Endothelial cell of umbilical vein (primary cell): ENCODE measurements around the gene FSTL4. TPM values are rescaled to one million over a fixed set of nuclear protein-coding genes. Genes with fewer than 3 reads are reported as not detected.

Experiments
- BruUV-seq: library from RNA; stranded (reverse); fragments of 400-500 nt; replicated peaks from 2 replicates; lab custom pipeline; 2021; lab: Mats Ljungman, UMichigan
- CTCF ChIA-PET: fragments of 300-600, 350-600 bp; sonication (Branson Sonifier 250); formaldehyde crosslinking; loops from one replicate; lab custom pipeline; 2021; ENCODE audit warnings: antibody characterized with exemption, inconsistent platforms; lab: Charles Lee
- POLR2A ChIA-PET: fragments of 300-600, 350-600 bp; sonication (Branson Sonifier 250); formaldehyde crosslinking; loops from one replicate; lab custom pipeline; 2021; ENCODE audit warnings: antibody characterized with exemption, inconsistent platforms; lab: Charles Lee
- DNase-seq: peaks from one replicate; pipeline ENCODE4 v3.0.0-alpha.2; 2011; ENCODE audit warnings: low read depth, low spot score
- FAIRE-seq: peaks from 2 replicates; lab custom pipeline; 2011; peaks lifted over from hg19 to GRCh38; lab: Jason Lieb, UNC
- H2AFZ ChIP-seq: 2 replicates; pipeline ENCODE4 v1.6.0; 2012; ENCODE audit warnings: low read depth, low read length, control low read depth, inconsistent platforms
- H3K27ac ChIP-seq: 2 replicates; pipeline ENCODE4 v1.5.1; 2011; ENCODE audit warnings: low read depth, mild to moderate bottlenecking, control low read depth, low read length, moderate library complexity; ENCODE audit not compliant: insufficient read depth
- H3K27me3 ChIP-seq, 2 experiments: 2 replicates each; pipeline versions ENCODE4 v1.6.0 to v1.6.1; 2011; ENCODE audit warnings: low read length in 2 of 2, mixed read lengths in 1 of 2; ENCODE audit not compliant: control insufficient read depth in 2 of 2, insufficient read depth in 2 of 2
- H3K36me3 ChIP-seq, 2 experiments: 2 replicates in 1 of 2; 3 replicates in 1 of 2; pipeline ENCODE4 v1.5.1; 2011; ENCODE audit warnings: low read length in 2 of 2, mild to moderate bottlenecking in 1 of 2, moderate library complexity in 1 of 2; ENCODE audit not compliant: control insufficient read depth in 2 of 2, insufficient read depth in 2 of 2; ENCODE audit errors: extremely low read depth in 1 of 2
- H3K4me1 ChIP-seq: 3 replicates; pipeline ENCODE4 v1.5.1; 2011; ENCODE audit warnings: mild to moderate bottlenecking, low read length; ENCODE audit not compliant: control insufficient read depth, insufficient read depth; ENCODE audit errors: extremely low read depth
- H3K4me2 ChIP-seq: 2 replicates; pipeline ENCODE4 v1.6.1; 2011; ENCODE audit warnings: low read length, control low read depth, mixed read lengths; ENCODE audit not compliant: insufficient read depth
- H3K4me3 ChIP-seq, 3 experiments: fragments of 200-600 bp in 1 of 3; sonication (generic), shearing (Covaris generic) in 1 of 3; replicated peaks in 1 of 3; 2 replicates each; pipeline ENCODE4 v1.5.1; 2011 to 2016; ENCODE audit warnings: control low read depth in 3 of 3, low read length in 3 of 3, mild to moderate bottlenecking in 2 of 3, inconsistent platforms in 1 of 3, low read depth in 1 of 3, moderate library complexity in 1 of 3; ENCODE audit not compliant: insufficient read depth in 1 of 3
- H3K79me2 ChIP-seq: 2 replicates; pipeline ENCODE4 v1.6.0; 2012; ENCODE audit warnings: low read length, inconsistent platforms; ENCODE audit not compliant: control insufficient read depth, insufficient read depth
- H3K9ac ChIP-seq: replicated peaks from 2 replicates; pipeline ENCODE3; 2011; ENCODE audit warnings: low read length, control low read depth; ENCODE audit not compliant: insufficient read depth; ENCODE audit errors: extremely low read depth
- H3K9me1 ChIP-seq: replicated peaks from 3 replicates; pipeline ENCODE4 v1.6.0; 2011; ENCODE audit warnings: mild to moderate bottlenecking, low read length; ENCODE audit not compliant: control insufficient read depth, insufficient read depth; ENCODE audit errors: extremely low read depth
- H3K9me3 ChIP-seq: replicated peaks from 2 replicates; pipeline ENCODE4 v1.5.1; 2012; ENCODE audit warnings: low read length, inconsistent platforms; ENCODE audit not compliant: control insufficient read depth, insufficient read depth
- H4K20me1 ChIP-seq: replicated peaks from 2 replicates; pipeline ENCODE3; 2011; ENCODE audit warnings: mild to moderate bottlenecking, low read length; ENCODE audit not compliant: control insufficient read depth, insufficient read depth; ENCODE audit errors: extremely low read depth
- EZH2 ChIP-seq: IDR thresholded peaks from 2 replicates; pipeline ENCODE4 v1.6.1; 2012; ENCODE audit warnings: borderline replicate concordance, low read depth, mild to moderate bottlenecking, moderate library complexity, low read length, inconsistent platforms; ENCODE audit not compliant: severe bottlenecking
- FOS ChIP-seq: IDR thresholded peaks from 2 replicates; pipeline ENCODE4 v1.6.1; 2011; ENCODE audit warnings: mild to moderate bottlenecking, low read length, moderate library complexity, borderline replicate concordance; ENCODE audit not compliant: insufficient read depth
- GATA2 ChIP-seq: IDR thresholded peaks from 2 replicates; pipeline ENCODE4 v1.7.0; 2011; ENCODE audit warnings: low read depth, mild to moderate bottlenecking, moderate library complexity, mixed read lengths, low read length; ENCODE audit not compliant: insufficient read length, insufficient read depth
- JUN ChIP-seq: IDR thresholded peaks from 2 replicates; pipeline ENCODE4 v1.6.1; 2011; ENCODE audit warnings: borderline replicate concordance, low read depth; ENCODE audit not compliant: insufficient read length, insufficient read depth
- MYC ChIP-seq: IDR thresholded peaks from one replicate; pipeline ENCODE4 v1.6.1; 2011; ENCODE audit warnings: mild to moderate bottlenecking, low read depth, low read length
- POLR2A ChIP-seq: IDR thresholded peaks from 2 replicates; pipeline ENCODE4 v1.6.1; 2012; ENCODE audit warnings: low read depth, mild to moderate bottlenecking, control low read depth, low read length
- POLR2AphosphoS5 ChIP-seq: IDR thresholded peaks from 2 replicates; pipeline ENCODE4 v1.6.1; 2012; ENCODE audit warnings: low read depth, mild to moderate bottlenecking, control low read depth, low read length, moderate library complexity; ENCODE audit not compliant: insufficient read depth
- dilution Hi-C: fragments of 300-500 bp; cut with MboI; formaldehyde crosslinking; loops from one replicate; pipeline ENCODE4 v1.15.0; 2019; ENCODE audit warnings: low sequenced_read_pairs; ENCODE audit not compliant: extremely low pct_ligation_motif_present
- intact Hi-C: fragments of 100-400 bp; cut with micrococcal nuclease; formaldehyde crosslinking; loops from one replicate; pipeline ENCODE4 v1.10.0; 2022
- polyA plus RNA-seq, 4 experiments: library from polyadenylated mRNA; depleted of rRNA in 3 of 4; stranded (reverse) in 3 of 4; unstranded in 1 of 4; fragments of >200 nt; gene quantifications; 2 replicates each; pipeline versions ENCODE4 v1.2.1 to v1.2.3, GENCODE V29; 2011 to 2012; ENCODE audit warnings: missing spikeins in 1 of 4
- total RNA-seq: library from RNA; stranded (reverse); gene quantifications from 2 replicates; pipeline ENCODE4 v1.2.3, GENCODE V29; 2021
- TF ChIP-seq, protein P1 (sequence below), 2 donors: IDR thresholded peaks; 1 replicate in 1 of 2; 2 replicates in 1 of 2; pipeline ENCODE4 v1.5.1; 2011; ENCODE audit warnings: low read length in 2 of 2, mild to moderate bottlenecking in 2 of 2, moderate library complexity in 2 of 2, control low read depth in 1 of 2, inconsistent platforms in 1 of 2, low read depth in 1 of 2; ENCODE audit not compliant: insufficient read depth in 1 of 2; ENCODE audit errors: extremely low read depth in 1 of 2
- TF ChIP-seq, protein P2 (sequence below): IDR thresholded peaks from 2 replicates; pipeline ENCODE4 v1.6.1; 2011; ENCODE audit not compliant: insufficient read depth, insufficient read length

FSTL4 gene
- total and polyA plus RNA-seq, 2 donors (not counting 3 experiments of a cell fraction or from before 2014, with no cell fraction given), result 0.18 TPM; not detected in 1

DNA sequence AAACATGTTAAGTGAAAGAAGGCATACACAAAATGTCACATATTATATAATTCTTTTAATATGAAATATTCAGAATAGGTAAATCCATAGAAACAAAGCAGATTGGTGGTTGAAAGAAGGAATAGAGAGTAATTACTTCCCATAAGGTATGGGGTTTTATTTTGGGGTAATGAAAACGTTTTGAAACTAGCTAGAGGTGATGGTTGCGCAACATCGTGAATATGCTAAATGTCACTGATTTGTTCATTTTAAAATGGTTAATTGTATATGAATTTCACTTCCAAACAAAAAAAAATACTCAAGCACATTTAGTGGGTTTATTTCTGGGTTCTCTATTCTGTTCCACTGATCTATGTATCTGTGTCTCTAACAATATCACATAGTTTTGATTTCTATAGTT lies 12.0 kb upstream of the FSTL4 start:
- ChIA-PET POLR2A (no interaction called here), CTCF (interaction anchor here (0.7 kb wide), 1 partner anchor 201 kb away, joined by 3 read pairs; no protein-coding TSS in a partner anchor)
- H3K4me1 ChIP-seq, result no peaks in the 10 kb centered on the region
- BruUV-seq, result no TSS peak
- H3K4me2 ChIP-seq, result no peak overlapping the region
- H4K20me1 ChIP-seq, result no peaks in the 10 kb centered on the region
- no peak overlapping the region for H3K4me3 ChIP-seq
- dilution Hi-C loops, result no loop called here
- intact Hi-C loops, result no loop called here
- no peak overlapping the region for H2AFZ ChIP-seq
- H3K27me3 ChIP-seq, result peaks cover 3 to 8% of the 10 kb centered on the region in 2 experiments
- no peak for TF ChIP-seq GATA2
- TF ChIP-seq, protein P1, sequence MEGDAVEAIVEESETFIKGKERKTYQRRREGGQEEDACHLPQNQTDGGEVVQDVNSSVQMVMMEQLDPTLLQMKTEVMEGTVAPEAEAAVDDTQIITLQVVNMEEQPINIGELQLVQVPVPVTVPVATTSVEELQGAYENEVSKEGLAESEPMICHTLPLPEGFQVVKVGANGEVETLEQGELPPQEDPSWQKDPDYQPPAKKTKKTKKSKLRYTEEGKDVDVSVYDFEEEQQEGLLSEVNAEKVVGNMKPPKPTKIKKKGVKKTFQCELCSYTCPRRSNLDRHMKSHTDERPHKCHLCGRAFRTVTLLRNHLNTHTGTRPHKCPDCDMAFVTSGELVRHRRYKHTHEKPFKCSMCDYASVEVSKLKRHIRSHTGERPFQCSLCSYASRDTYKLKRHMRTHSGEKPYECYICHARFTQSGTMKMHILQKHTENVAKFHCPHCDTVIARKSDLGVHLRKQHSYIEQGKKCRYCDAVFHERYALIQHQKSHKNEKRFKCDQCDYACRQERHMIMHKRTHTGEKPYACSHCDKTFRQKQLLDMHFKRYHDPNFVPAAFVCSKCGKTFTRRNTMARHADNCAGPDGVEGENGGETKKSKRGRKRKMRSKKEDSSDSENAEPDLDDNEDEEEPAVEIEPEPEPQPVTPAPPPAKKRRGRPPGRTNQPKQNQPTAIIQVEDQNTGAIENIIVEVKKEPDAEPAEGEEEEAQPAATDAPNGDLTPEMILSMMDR (IDR thresholded peaks at IDR 0.05; ENCODE audit: extremely low read depth in 1 of 2, insufficient read depth in 1 of 2, low read depth in 1 of 2, low read length in 2 of 2), result no peak
- no peak for TF ChIP-seq MYC
- no peak for TF ChIP-seq JUN
- TF ChIP-seq FOS, result no peak
- TF ChIP-seq, protein P2, sequence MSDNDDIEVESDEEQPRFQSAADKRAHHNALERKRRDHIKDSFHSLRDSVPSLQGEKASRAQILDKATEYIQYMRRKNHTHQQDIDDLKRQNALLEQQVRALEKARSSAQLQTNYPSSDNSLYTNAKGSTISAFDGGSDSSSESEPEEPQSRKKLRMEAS, result no peak
- TF ChIP-seq POLR2AphosphoS5, result no peak
- no peak for TF ChIP-seq EZH2
- no peak for TF ChIP-seq POLR2A
- H3K36me3 ChIP-seq, result no peaks in the 10 kb centered on the region
- no peaks in the 10 kb centered on the region for H3K9me3 ChIP-seq
- no peak overlapping the region for H3K9ac ChIP-seq
- H3K27ac ChIP-seq, result no peak overlapping the region
- no peaks in the 10 kb centered on the region for H3K79me2 ChIP-seq
- DNase-seq (no peak), FAIRE-seq (no peak)
- no peaks in the 10 kb centered on the region for H3K9me1 ChIP-seq
